ENCODE results near the gene MRPL37. TPM values are rescaled to one million over a fixed set of nuclear protein-coding genes. Genes with fewer than 3 reads are reported as not detected.

The MRPL37 gene
- total and polyA plus RNA-seq, 2 donors (not counting 3 experiments of a cell fraction or from before 2014, with no cell fraction given), result 45.0 to 109 TPM

- intact Hi-C loops (cut with micrococcal nuclease) (no loop called here), dilution Hi-C loops (cut with MboI; ENCODE audit: extremely low pct_ligation_motif_present, low sequenced_read_pairs) (no loop called here)
- Histone ChIP-seq H3K9ac (replicated peaks; ENCODE audit: extremely low read depth, insufficient read depth, low read length) (no peak overlapping the region), H3K79me2 (ENCODE audit: control insufficient read depth, insufficient read depth, low read length) (no peaks in the 10 kb centered on the region), H2AFZ (ENCODE audit: low read depth, low read length) (no peak overlapping the region), H3K36me3 (ENCODE audit: control insufficient read depth in 2 of 2, extremely low read depth in 1 of 2, insufficient read depth in 2 of 2, low read length in 2 of 2) (peaks cover 2 to 18% of the 10 kb centered on the region in 2 experiments), H3K4me1 (ENCODE audit: control insufficient read depth, extremely low read depth, insufficient read depth, low read length) (peaks cover 5% of the 10 kb centered on the region), H3K9me3 (replicated peaks; ENCODE audit: control insufficient read depth, insufficient read depth, low read length) (no peaks in the 10 kb centered on the region), H3K4me2 (ENCODE audit: insufficient read depth, low read length) (no peak overlapping the region), H4K20me1 (replicated peaks; ENCODE audit: control insufficient read depth, extremely low read depth, insufficient read depth, low read length) (no peaks in the 10 kb centered on the region), H3K9me1 (replicated peaks; ENCODE audit: control insufficient read depth, extremely low read depth, insufficient read depth, low read length) (no peaks in the 10 kb centered on the region), H3K4me3 (replicated peaks in 1 of 3; ENCODE audit: insufficient read depth in 1 of 3, low read depth in 1 of 3, low read length in 3 of 3) (no peak overlapping the region), H3K27ac (ENCODE audit: insufficient read depth, low read depth, low read length) (no peak overlapping the region), H3K27me3 (ENCODE audit: control insufficient read depth in 2 of 2, insufficient read depth in 2 of 2, low read length in 2 of 2) (no peaks in the 10 kb centered on the region)
- ChIA-PET POLR2A (no interaction called here), CTCF (no interaction called here)
- FAIRE-seq (no peak), DNase-seq (ENCODE audit: low read depth, low spot score) (no peak)
- BruUV-seq (replicated peaks), result no TSS peak
- TF ChIP-seq GATA2 (IDR thresholded peaks at IDR 0.05; ENCODE audit: insufficient read depth, insufficient read length, low read depth, low read length), result no peak
- TF ChIP-seq CTCF (IDR thresholded peaks at IDR 0.05; ENCODE audit: extremely low read depth in 1 of 2, insufficient read depth in 1 of 2, low read depth in 1 of 2, low read length in 2 of 2), result no peak
- TF ChIP-seq EZH2 (IDR thresholded peaks at IDR 0.05; ENCODE audit: borderline replicate concordance, low read depth, low read length, severe bottlenecking), result no peak
- no peak for TF ChIP-seq JUN (IDR thresholded peaks at IDR 0.05; ENCODE audit: borderline replicate concordance, insufficient read depth, insufficient read length, low read depth)
- no peak for TF ChIP-seq MYC (IDR thresholded peaks at IDR 0.05; ENCODE audit: low read depth, low read length)
- TF ChIP-seq MAX (IDR thresholded peaks at IDR 0.05; ENCODE audit: insufficient read depth, insufficient read length), result no peak
- TF ChIP-seq POLR2AphosphoS5 (IDR thresholded peaks at IDR 0.05; ENCODE audit: insufficient read depth, low read depth, low read length), result no peak
- TF ChIP-seq POLR2A (IDR thresholded peaks at IDR 0.05; ENCODE audit: low read depth, low read length), result no peak
- TF ChIP-seq FOS (IDR thresholded peaks at IDR 0.05; ENCODE audit: borderline replicate concordance, insufficient read depth, low read length), result no peak
These were observed 48.0 kb downstream of the MRPL37 start for GRCh38 chr1:54247863-54248515.

Data from endothelial cell of umbilical vein (primary cell).